Activated CD4-positive, alpha-beta T cell treated with anti-CD3 and anti-CD28 coated beads, Interleukin-10, Interleukin-2, amounts not matched to agents 100 ng/mL and 50 ng/mL, durations not matched to agents 16 hours and 8 hours (primary cell): Measurements from ENCODE around the gene PIP5K1C.

Experiments used
- DNase-seq: peaks from one replicate; pipeline ENCODE4 v3.0.0-alpha.2; 2020

Gene PIP5K1C

GRCh38 chr19:3721131-3721886 is 21.0 kb upstream of the PIP5K1C start:
- DNase-seq: peak; percentile 83

- DNase-seq: no peak
Measured at GRCh38 chr19:3720349-3720917, 20.2 kb upstream of the PIP5K1C start.

DNA sequence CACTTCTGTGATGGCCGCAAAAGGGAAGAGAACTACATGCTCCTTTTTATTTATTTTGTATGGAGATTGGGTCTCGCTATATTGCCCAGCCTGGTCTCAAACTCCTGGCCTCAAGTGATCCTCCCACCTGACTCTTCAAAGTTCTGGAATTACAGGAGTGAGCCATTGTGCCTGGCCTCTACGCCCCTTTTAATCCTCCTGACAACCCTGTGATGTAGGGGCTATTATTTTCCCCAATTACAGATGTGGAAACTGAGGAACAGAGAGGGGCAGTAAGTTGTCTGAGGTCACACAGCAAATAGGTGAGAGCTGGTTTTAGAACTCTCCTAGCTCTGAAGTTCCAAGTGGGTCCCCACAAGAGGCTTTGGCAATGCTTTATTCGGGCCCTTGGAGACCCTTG is 19.6 kb upstream of the PIP5K1C start:
- no peak for DNase-seq

GRCh38 chr19:3716147-3716668 is 15.9 kb upstream of the PIP5K1C start:
- no peak for DNase-seq

DNA sequence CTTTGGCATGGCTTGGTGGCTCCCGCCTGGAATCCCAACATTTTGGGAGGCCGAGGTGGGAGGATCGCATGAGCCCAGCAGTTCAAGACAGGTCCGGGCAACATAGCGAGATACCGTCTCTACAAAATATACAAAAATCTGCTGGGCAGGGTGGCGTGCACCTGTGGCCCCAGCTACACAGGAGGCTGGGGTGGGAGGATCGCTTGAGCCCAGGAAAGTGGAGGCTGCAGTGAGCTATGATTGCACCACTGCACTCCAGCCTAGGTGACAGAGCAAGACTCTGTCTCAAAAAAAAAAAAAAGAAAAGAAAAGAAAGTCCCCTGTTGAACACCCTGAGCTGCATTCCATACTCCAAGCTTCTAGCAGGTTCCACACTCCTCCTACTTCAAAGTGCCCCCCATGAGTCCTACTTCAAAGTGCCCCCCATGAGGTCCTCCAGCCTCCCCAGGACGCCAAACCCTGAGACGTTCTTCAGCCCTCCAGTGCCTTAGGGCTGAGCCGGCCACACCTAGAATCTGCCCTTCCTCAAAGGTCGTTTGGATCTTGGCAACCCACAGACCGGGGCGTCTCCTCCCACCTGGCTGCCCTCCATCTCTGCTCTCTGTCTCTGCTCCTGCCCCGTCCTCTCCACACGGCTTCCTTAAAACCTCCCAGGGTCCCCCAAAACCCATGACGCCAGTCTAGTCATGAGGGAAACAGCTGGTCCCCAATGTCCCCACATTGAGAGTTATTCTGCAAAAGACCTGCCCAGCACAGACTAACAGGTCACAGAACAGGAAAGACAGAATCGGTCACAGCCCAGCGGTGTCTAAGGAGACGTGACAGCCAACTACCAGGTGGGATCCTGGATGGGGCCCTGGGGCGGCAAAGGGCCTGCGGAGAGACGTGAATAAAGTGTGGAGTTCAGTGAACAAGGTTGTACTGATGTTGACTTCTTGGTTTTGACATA is 12.7 kb upstream of the PIP5K1C start:
- DNase-seq: no peak

- DNase-seq: no peak
Measured at GRCh38 chr19:3710265-3710812, 10.1 kb upstream of the PIP5K1C start.

- no peak for DNase-seq
Measured at GRCh38 chr19:3708207-3708931, 8.1 kb upstream of the PIP5K1C start, which contains the start of gene TJP3. Gene TJP3, plus strand, starts transcription at chr19:3708384. Its CDS starts 20,049 bp downstream, at chr19:3728433.

- DNase-seq: no peak
Measured at GRCh38 chr19:3707868-3708206, 7.6 kb upstream of the PIP5K1C start.

GRCh38 chr19:3701200-3701599 is 932 bp upstream of the PIP5K1C start:
- no peak for DNase-seq

DNA sequence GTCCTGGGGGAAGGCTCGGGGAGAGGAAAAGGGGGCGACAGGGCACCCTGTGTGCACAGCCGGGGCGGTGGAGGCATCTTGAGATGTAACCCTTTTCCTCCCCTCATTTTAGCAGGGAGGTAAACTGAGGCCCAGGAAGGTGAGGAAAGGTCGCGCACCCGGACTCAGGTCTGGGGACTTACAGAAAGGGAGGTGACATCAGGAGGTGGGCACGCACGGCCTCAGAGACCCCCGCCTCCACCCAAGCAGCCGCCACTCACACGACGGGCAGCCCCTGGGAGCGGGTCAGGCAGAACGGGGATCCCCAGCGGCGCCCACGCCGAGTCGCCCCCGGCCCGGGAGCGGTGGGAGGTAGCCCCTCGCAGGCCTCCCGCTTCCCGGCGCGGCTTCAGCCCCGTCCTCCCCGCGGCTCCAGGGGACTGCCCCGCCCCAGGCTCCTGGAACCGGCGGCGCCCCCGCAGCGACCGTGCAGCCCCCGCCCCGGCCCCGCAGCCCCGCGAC is 477 bp downstream of the PIP5K1C start:
- no peak for DNase-seq

GRCh38 chr19:3698974-3699740 is 1.1 kb downstream of the PIP5K1C start:
- peak; percentile 43 for DNase-seq

DNA sequence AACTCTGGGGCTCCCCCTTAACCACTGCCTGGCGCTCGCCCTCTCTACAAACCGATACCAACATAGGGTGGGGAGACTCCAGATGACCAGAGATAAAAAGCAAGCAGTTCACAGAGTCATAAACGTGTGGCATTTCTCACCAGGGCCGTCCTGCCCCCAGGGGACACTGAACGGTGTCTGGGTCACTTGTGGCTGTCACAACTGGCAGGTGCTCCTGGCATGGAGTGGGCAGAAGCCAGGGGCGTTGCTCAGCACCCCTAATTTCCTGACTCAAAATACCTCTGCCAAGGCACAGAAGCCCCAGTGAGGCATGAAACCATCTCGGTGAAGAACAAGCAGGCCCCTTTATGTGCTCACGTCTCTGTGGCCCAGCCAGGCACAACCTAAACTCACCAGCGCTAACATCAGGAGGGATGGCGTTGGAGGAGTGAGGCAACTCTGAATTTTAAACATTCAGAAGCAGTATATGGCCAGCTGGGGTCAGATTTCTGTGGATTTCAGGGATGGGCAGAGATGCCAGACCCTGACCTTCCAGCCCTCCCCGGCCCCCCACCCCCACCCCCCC is 1.8 kb downstream of the PIP5K1C start:
- DNase-seq: no peak

DNA sequence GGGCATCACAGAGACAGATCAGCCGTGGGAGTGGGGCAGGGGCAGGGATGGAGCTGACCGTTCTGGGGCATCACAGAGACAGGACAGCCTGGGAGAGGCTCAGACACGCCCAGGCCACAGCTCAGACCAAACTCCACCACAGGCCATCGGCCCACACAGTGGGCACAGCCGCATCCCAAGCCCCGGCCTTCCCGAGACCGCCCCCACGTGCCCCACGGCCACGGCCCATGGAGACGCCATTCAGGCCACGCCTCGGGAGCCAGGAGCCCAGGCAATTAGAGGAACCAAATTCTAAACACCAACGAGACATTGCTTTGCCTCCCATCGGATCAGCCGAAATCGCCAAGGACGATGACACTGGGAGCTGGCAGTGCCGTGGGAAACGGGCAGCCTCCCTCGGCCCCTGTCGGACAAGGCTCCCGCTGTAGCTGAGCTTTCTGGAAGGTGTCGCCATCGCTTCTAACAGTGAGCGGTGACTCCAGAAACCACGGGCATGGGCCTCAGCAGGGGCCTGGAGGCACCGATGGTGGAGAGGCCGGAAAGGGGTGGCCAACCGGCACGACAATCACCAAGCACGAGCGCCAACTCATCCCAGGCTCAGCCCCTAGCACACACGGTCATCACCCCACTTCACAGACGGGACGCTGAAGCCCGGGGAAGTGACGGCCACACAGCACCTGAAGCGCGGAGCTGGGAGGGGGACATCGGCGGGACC is 2.4 kb downstream of the PIP5K1C start:
- DNase-seq: no peak

DNA sequence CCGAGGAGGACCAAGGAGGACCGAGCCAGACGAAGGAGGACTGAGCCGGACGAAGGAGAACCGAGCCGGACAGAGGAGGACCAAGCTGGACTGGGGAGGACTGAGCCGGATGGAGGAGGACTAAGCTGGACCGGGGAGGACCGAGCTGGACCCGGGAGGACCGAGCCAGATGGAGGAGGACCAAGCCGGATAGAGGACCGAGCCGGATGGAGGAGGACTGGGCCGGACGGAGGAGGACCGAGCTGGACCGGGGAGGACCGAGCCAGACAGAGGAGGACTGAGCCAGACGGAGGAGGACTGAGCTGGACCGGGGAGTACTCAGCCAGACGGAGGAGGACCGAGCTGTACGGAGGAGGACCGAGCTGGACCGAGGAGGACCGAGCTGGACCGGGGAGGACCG is 3.2 kb downstream of the PIP5K1C start:
- DNase-seq: no peak

GRCh38 chr19:3696660-3696995 is 3.6 kb downstream of the PIP5K1C start:
- DNase-seq: no peak

GRCh38 chr19:3695986-3696659 is 4.1 kb downstream of the PIP5K1C start:
- no peak for DNase-seq

- no peak for DNase-seq
Measured at GRCh38 chr19:3695124-3695733, 5.0 kb downstream of the PIP5K1C start.

GRCh38 chr19:3694361-3695123 is 5.7 kb downstream of the PIP5K1C start:
- DNase-seq: no peak
